ENCODE results near the gene CREB1. TPM values are rescaled to one million over a fixed set of nuclear protein-coding genes. Genes with fewer than 3 reads are reported as not detected.
A peak's percentile ranks its signal among the peaks of the same experiment; 100 is the strongest.

The CREB1 gene
- total RNA-seq, 2 donors from 2014 or later = 87.1 to 105 TPM

DNA sequence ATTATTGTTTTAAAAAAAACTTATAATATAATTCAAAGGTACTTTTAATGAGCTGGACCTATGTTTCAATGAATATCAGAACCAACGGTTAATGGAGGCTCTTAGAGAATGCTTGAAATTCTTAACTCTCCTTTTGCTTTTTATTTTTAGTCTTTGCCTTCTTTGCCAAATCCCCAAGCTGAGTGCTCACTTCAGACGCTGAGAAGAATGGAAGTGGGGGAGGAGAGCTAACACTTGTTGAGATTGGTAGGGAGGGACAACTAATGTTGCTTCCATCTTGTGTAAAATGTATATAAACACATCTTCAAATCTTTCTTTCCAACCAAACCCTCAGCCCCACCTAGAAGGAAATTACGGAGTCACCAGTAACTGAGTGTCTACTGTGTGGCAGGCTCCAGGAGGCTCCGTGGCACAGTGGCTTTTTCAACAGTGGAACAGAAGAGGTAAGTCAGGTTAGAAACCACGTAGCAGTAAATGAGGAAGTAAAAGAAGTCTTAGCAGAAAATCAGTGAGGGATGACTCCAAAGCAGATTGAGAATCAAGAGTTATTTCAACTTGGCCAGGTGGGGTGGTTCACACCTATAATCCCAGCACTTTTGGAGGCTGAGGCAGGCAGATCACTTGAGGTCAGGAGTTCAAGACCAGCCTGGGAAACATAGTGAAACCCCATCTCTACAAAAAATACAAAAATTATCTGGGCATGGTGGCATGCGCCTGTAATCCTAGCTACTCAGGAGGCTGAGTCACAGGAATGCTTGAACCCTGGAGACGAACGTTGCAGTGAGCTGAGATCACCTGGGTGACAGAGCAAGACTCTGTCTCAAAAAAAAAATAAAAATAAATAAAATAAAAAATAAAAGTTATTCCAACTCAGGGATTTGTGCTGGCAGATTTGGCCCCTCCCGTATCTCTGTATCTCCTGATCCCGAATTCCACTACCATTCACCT lies 45.0 kb upstream of the CREB1 start:
- no peak for TF ChIP-seq CTCF (conservative IDR thresholded peaks at IDR 0.05)
- no peaks in the 10 kb centered on the region for H3K36me3 ChIP-seq (ENCODE audit: control insufficient read depth, insufficient read depth, low read length)
- H3K9me3 ChIP-seq (ENCODE audit: control insufficient read depth, low read length) = no peaks in the 10 kb centered on the region
- Mint-ChIP-seq H3K9me3 (no peaks in the 10 kb centered on the region), H3K36me3 (ENCODE audit: low read depth) (no peaks in the 10 kb centered on the region), H3K27ac (no peak overlapping the region), H3K4me1 (peaks cover 4% of the 10 kb centered on the region), H3K4me3 (no peak overlapping the region), H3K27me3 (ENCODE audit: insufficient read depth) (no peaks in the 10 kb centered on the region)
- 89 to 100% methylated on average over 3 to 10 of the region's 10 CpGs for WGBS, 2 experiments (ENCODE audit: insufficient coverage in 1 of 2, insufficient read length in 1 of 2)
- H3K9ac ChIP-seq (ENCODE audit: extremely low read depth, low read length, poor library complexity, severe bottlenecking) = no peak overlapping the region
- H3K4me3 ChIP-seq (ENCODE audit: low read length) = no peak overlapping the region
- DNase-seq = no peak
- H3K27ac ChIP-seq (ENCODE audit: low read depth, low read length) = no peak overlapping the region
- no peaks in the 10 kb centered on the region for H3K4me1 ChIP-seq (ENCODE audit: control insufficient read depth, insufficient read depth, low read length)
- no peaks in the 10 kb centered on the region for H3K27me3 ChIP-seq (ENCODE audit: control insufficient read depth, insufficient read depth, low read length, poor library complexity, severe bottlenecking)

- no peak overlapping the region for H3K27ac ChIP-seq (ENCODE audit: low read depth, low read length)
- H3K36me3 ChIP-seq (ENCODE audit: control insufficient read depth, insufficient read depth, low read length) = no peaks in the 10 kb centered on the region
- H3K9ac ChIP-seq (ENCODE audit: extremely low read depth, low read length, poor library complexity, severe bottlenecking) = no peak overlapping the region
- no peaks in the 10 kb centered on the region for H3K4me1 ChIP-seq (ENCODE audit: control insufficient read depth, insufficient read depth, low read length)
- no peaks in the 10 kb centered on the region for H3K9me3 ChIP-seq (ENCODE audit: control insufficient read depth, low read length)
- no peaks in the 10 kb centered on the region for H3K27me3 ChIP-seq (ENCODE audit: control insufficient read depth, insufficient read depth, low read length, poor library complexity, severe bottlenecking)
- H3K4me3 Mint-ChIP-seq = no peak overlapping the region
- no peak overlapping the region for H3K4me3 ChIP-seq (ENCODE audit: low read length)
- H3K9me3 Mint-ChIP-seq = no peaks in the 10 kb centered on the region
- peak; percentile 16 for TF ChIP-seq CTCF (conservative IDR thresholded peaks at IDR 0.05)
- WGBS, 2 experiments (ENCODE audit: insufficient coverage in 1 of 2, insufficient read length in 1 of 2) = 83 to 93% methylated on average over 3 to 5 of the region's 5 CpGs
- H3K36me3 Mint-ChIP-seq (ENCODE audit: low read depth) = no peaks in the 10 kb centered on the region
- H3K27ac Mint-ChIP-seq = no peak overlapping the region
- no peaks in the 10 kb centered on the region for H3K27me3 Mint-ChIP-seq (ENCODE audit: insufficient read depth)
- H3K4me1 Mint-ChIP-seq = peaks cover 4% of the 10 kb centered on the region
- peak; percentile 27 for DNase-seq
Measured at GRCh38 chr2:207487650-207488311, 42.0 kb upstream of the CREB1 start.

- no peaks in the 10 kb centered on the region for H3K27me3 Mint-ChIP-seq (ENCODE audit: insufficient read depth)
- H3K27ac ChIP-seq (ENCODE audit: low read depth, low read length) = no peak overlapping the region
- H3K4me1 Mint-ChIP-seq = peaks cover 4% of the 10 kb centered on the region
- no peaks in the 10 kb centered on the region for H3K36me3 Mint-ChIP-seq (ENCODE audit: low read depth)
- no peak overlapping the region for H3K4me3 ChIP-seq (ENCODE audit: low read length)
- no peaks in the 10 kb centered on the region for H3K9me3 Mint-ChIP-seq
- no peaks in the 10 kb centered on the region for H3K9me3 ChIP-seq (ENCODE audit: control insufficient read depth, low read length)
- TF ChIP-seq CTCF (conservative IDR thresholded peaks at IDR 0.05) = no peak
- no peak overlapping the region for H3K4me3 Mint-ChIP-seq
- H3K36me3 ChIP-seq (ENCODE audit: control insufficient read depth, insufficient read depth, low read length) = no peaks in the 10 kb centered on the region
- H3K27ac Mint-ChIP-seq = no peak overlapping the region
- no peak overlapping the region for H3K9ac ChIP-seq (ENCODE audit: extremely low read depth, low read length, poor library complexity, severe bottlenecking)
- 99 to 100% methylated on average over 3 to 4 of the region's 4 CpGs for WGBS, 2 experiments (ENCODE audit: insufficient coverage in 1 of 2, insufficient read length in 1 of 2)
- DNase-seq = no peak
- no peaks in the 10 kb centered on the region for H3K4me1 ChIP-seq (ENCODE audit: control insufficient read depth, insufficient read depth, low read length)
- H3K27me3 ChIP-seq (ENCODE audit: control insufficient read depth, insufficient read depth, low read length, poor library complexity, severe bottlenecking) = no peaks in the 10 kb centered on the region
Measured at GRCh38 chr2:207489251-207489650, 40.5 kb upstream of the CREB1 start.
